ENCODE results near the gene NRG2. TPM values are rescaled to one million over a fixed set of nuclear protein-coding genes. Genes with fewer than 3 reads are reported as not detected.

Gene NRG2
- total RNA-seq, 1 experiment from 2014 or later, result not detected

GRCh38 chr5:139882316-139882715 lies 160.8 kb downstream of the NRG2 start:
- Histone ChIP-seq H4K20me1 (ENCODE audit: insufficient read depth, low read depth, low read length) (no peaks in the 10 kb centered on the region), H3K36me3 (ENCODE audit: insufficient read depth, low read length) (no peaks in the 10 kb centered on the region), H3K4me2 (ENCODE audit: low read depth, low read length, poor library complexity, severe bottlenecking) (no peak overlapping the region), H3K9me2 (replicated peaks; ENCODE audit: insufficient read depth, low read length) (no peaks in the 10 kb centered on the region), H3K27ac (ENCODE audit: low read length) (no peak overlapping the region), H3K79me2 (ENCODE audit: low read length) (no peaks in the 10 kb centered on the region), H3K4me3 (ENCODE audit: low read length) (no peak overlapping the region), H3K9me3 (ENCODE audit: low read length) (no peaks in the 10 kb centered on the region), H3K27me3 (ENCODE audit: low read length) (no peaks in the 10 kb centered on the region), H2AFZ (ENCODE audit: low read length) (no peak overlapping the region), H3K9ac (ENCODE audit: low read length) (no peak overlapping the region), H3K4me1 (ENCODE audit: low read length) (no peaks in the 10 kb centered on the region)
- DNase-seq, result no peak

GRCh38 chr5:139881143-139881733 lies 161.9 kb downstream of the NRG2 start:
- no peaks in the 10 kb centered on the region for H3K36me3 ChIP-seq (ENCODE audit: insufficient read depth, low read length)
- no peaks in the 10 kb centered on the region for H3K27me3 ChIP-seq (ENCODE audit: low read length)
- H3K9ac ChIP-seq (ENCODE audit: low read length), result no peak overlapping the region
- no peak overlapping the region for H2AFZ ChIP-seq (ENCODE audit: low read length)
- no peak overlapping the region for H3K4me2 ChIP-seq (ENCODE audit: low read depth, low read length, poor library complexity, severe bottlenecking)
- H3K4me1 ChIP-seq (ENCODE audit: low read length), result no peaks in the 10 kb centered on the region
- DNase-seq, result no peak
- H3K4me3 ChIP-seq (ENCODE audit: low read length), result no peak overlapping the region
- no peaks in the 10 kb centered on the region for H4K20me1 ChIP-seq (ENCODE audit: insufficient read depth, low read depth, low read length)
- H3K9me2 ChIP-seq (replicated peaks; ENCODE audit: insufficient read depth, low read length), result no peaks in the 10 kb centered on the region
- H3K79me2 ChIP-seq (ENCODE audit: low read length), result no peaks in the 10 kb centered on the region
- H3K9me3 ChIP-seq (ENCODE audit: low read length), result no peaks in the 10 kb centered on the region
- H3K27ac ChIP-seq (ENCODE audit: low read length), result no peak overlapping the region

- Histone ChIP-seq H3K9ac (ENCODE audit: low read length) (no peak overlapping the region), H2AFZ (ENCODE audit: low read length) (no peak overlapping the region), H3K4me3 (ENCODE audit: low read length) (no peak overlapping the region), H3K79me2 (ENCODE audit: low read length) (no peaks in the 10 kb centered on the region), H4K20me1 (ENCODE audit: insufficient read depth, low read depth, low read length) (no peaks in the 10 kb centered on the region), H3K4me1 (ENCODE audit: low read length) (no peaks in the 10 kb centered on the region), H3K9me3 (ENCODE audit: low read length) (no peaks in the 10 kb centered on the region), H3K36me3 (ENCODE audit: insufficient read depth, low read length) (no peaks in the 10 kb centered on the region), H3K27me3 (ENCODE audit: low read length) (no peaks in the 10 kb centered on the region), H3K9me2 (replicated peaks; ENCODE audit: insufficient read depth, low read length) (no peaks in the 10 kb centered on the region), H3K27ac (ENCODE audit: low read length) (no peak overlapping the region), H3K4me2 (ENCODE audit: low read depth, low read length, poor library complexity, severe bottlenecking) (no peak overlapping the region)
- no peak for DNase-seq
These were observed 162.5 kb downstream of the NRG2 start for GRCh38 chr5:139880416-139881142.

GRCh38 chr5:139878093-139878492 lies 165.0 kb downstream of the NRG2 start:
- Histone ChIP-seq H3K4me2 (ENCODE audit: low read depth, low read length, poor library complexity, severe bottlenecking) (no peak overlapping the region), H3K4me1 (ENCODE audit: low read length) (no peaks in the 10 kb centered on the region), H2AFZ (ENCODE audit: low read length) (no peak overlapping the region), H3K4me3 (ENCODE audit: low read length) (no peak overlapping the region), H3K9me2 (replicated peaks; ENCODE audit: insufficient read depth, low read length) (no peaks in the 10 kb centered on the region), H3K36me3 (ENCODE audit: insufficient read depth, low read length) (no peaks in the 10 kb centered on the region), H3K79me2 (ENCODE audit: low read length) (no peaks in the 10 kb centered on the region), H3K9me3 (ENCODE audit: low read length) (no peaks in the 10 kb centered on the region), H3K27me3 (ENCODE audit: low read length) (no peaks in the 10 kb centered on the region), H3K9ac (ENCODE audit: low read length) (no peak overlapping the region), H3K27ac (ENCODE audit: low read length) (no peak overlapping the region), H4K20me1 (ENCODE audit: insufficient read depth, low read depth, low read length) (no peaks in the 10 kb centered on the region)
- no peak for DNase-seq

GRCh38 chr5:139877129-139877597 lies 165.9 kb downstream of the NRG2 start:
- H2AFZ ChIP-seq (ENCODE audit: low read length), result no peak overlapping the region
- H3K9me3 ChIP-seq (ENCODE audit: low read length), result no peaks in the 10 kb centered on the region
- H3K4me1 ChIP-seq (ENCODE audit: low read length), result no peaks in the 10 kb centered on the region
- H3K36me3 ChIP-seq (ENCODE audit: insufficient read depth, low read length), result no peaks in the 10 kb centered on the region
- no peaks in the 10 kb centered on the region for H3K27me3 ChIP-seq (ENCODE audit: low read length)
- no peaks in the 10 kb centered on the region for H3K9me2 ChIP-seq (replicated peaks; ENCODE audit: insufficient read depth, low read length)
- H4K20me1 ChIP-seq (ENCODE audit: insufficient read depth, low read depth, low read length), result no peaks in the 10 kb centered on the region
- H3K4me3 ChIP-seq (ENCODE audit: low read length), result no peak overlapping the region
- H3K4me2 ChIP-seq (ENCODE audit: low read depth, low read length, poor library complexity, severe bottlenecking), result no peak overlapping the region
- no peaks in the 10 kb centered on the region for H3K79me2 ChIP-seq (ENCODE audit: low read length)
- DNase-seq, result no peak
- H3K27ac ChIP-seq (ENCODE audit: low read length), result no peak overlapping the region
- H3K9ac ChIP-seq (ENCODE audit: low read length), result no peak overlapping the region

GRCh38 chr5:139875957-139876356 lies 167.1 kb downstream of the NRG2 start:
- no peaks in the 10 kb centered on the region for H3K9me2 ChIP-seq (replicated peaks; ENCODE audit: insufficient read depth, low read length)

GRCh38 chr5:139872851-139873794 lies 170.0 kb downstream of the NRG2 start:
- Histone ChIP-seq H3K79me2 (ENCODE audit: low read length) (no peaks in the 10 kb centered on the region), H4K20me1 (ENCODE audit: insufficient read depth, low read depth, low read length) (no peaks in the 10 kb centered on the region), H3K9me2 (replicated peaks; ENCODE audit: insufficient read depth, low read length) (no peaks in the 10 kb centered on the region), H2AFZ (ENCODE audit: low read length) (no peak overlapping the region), H3K9ac (ENCODE audit: low read length) (no peak overlapping the region), H3K4me1 (ENCODE audit: low read length) (no peaks in the 10 kb centered on the region), H3K36me3 (ENCODE audit: insufficient read depth, low read length) (no peaks in the 10 kb centered on the region), H3K27ac (ENCODE audit: low read length) (no peak overlapping the region), H3K27me3 (ENCODE audit: low read length) (no peaks in the 10 kb centered on the region), H3K4me3 (ENCODE audit: low read length) (no peak overlapping the region), H3K4me2 (ENCODE audit: low read depth, low read length, poor library complexity, severe bottlenecking) (no peak overlapping the region), H3K9me3 (ENCODE audit: low read length) (no peaks in the 10 kb centered on the region)
- DNase-seq, result no peak

More at GRCh38 chr5:139875957-139876356, 167.1 kb downstream of the NRG2 start:
- Histone ChIP-seq H3K4me1 (ENCODE audit: low read length) (no peaks in the 10 kb centered on the region), H3K36me3 (ENCODE audit: insufficient read depth, low read length) (no peaks in the 10 kb centered on the region), H3K9me3 (ENCODE audit: low read length) (no peaks in the 10 kb centered on the region), H3K4me2 (ENCODE audit: low read depth, low read length, poor library complexity, severe bottlenecking) (no peak overlapping the region), H3K79me2 (ENCODE audit: low read length) (no peaks in the 10 kb centered on the region), H2AFZ (ENCODE audit: low read length) (no peak overlapping the region), H3K27ac (ENCODE audit: low read length) (no peak overlapping the region), H3K27me3 (ENCODE audit: low read length) (no peaks in the 10 kb centered on the region), H3K9ac (ENCODE audit: low read length) (no peak overlapping the region), H3K4me3 (ENCODE audit: low read length) (no peak overlapping the region), H4K20me1 (ENCODE audit: insufficient read depth, low read depth, low read length) (no peaks in the 10 kb centered on the region)
- no peak for DNase-seq
